Adrenal gland (tissue), 5 donors: Measurements from ENCODE around the gene FCER2.

Experiments
- CTCF ChIP-seq, 6 experiments: fragments of 450-650 bp in 4 of 6; fragments of 200-600 bp in 2 of 6; sonication (generic) in 1 of 6; IDR thresholded peaks; 1 replicate in 5 of 6; 2 replicates in 1 of 6; pipeline versions ENCODE4 v1.5.1 to v1.8.0; 2016 to 2021; ENCODE audit warnings: antibody characterized with exemption in 6 of 6, mild to moderate bottlenecking in 2 of 6, moderate library complexity in 1 of 6
- POLR2A ChIP-seq, 2 donors: fragments of 450-650 bp; IDR thresholded peaks; one replicate each; pipeline ENCODE4 v1.6.1; 2017; ENCODE audit warnings: antibody characterized with exemption in 2 of 2, mild to moderate bottlenecking in 2 of 2, moderate library complexity in 1 of 2
- donor health status: DM: no; HTN: no; CAD: no.

- TF ChIP-seq CTCF (IDR thresholded peaks at IDR 0.05) (no peak), POLR2A (IDR thresholded peaks at IDR 0.05) (no peak)
Observed at GRCh38 chr19:7742991-7743390, 41.1 kb upstream of the FCER2 start.
